Measurements from ENCODE around the gene PKD1L1. TPM values are rescaled to one million over a fixed set of nuclear protein-coding genes. Genes with fewer than 3 reads are reported as not detected.
"Not testable (repeated sequence)": the region's sequence is repeated elsewhere in the genome, so short reads cannot be mapped to it uniquely, and the experiment has no call there.

Gene PKD1L1
- total RNA-seq, 1 donor from 2014 or later: 0.19 TPM

GRCh38 chr7:47931005-47932004 lies 17.0 kb downstream of the PKD1L1 start:
- Mint-ChIP-seq H3K9me3 (no peaks in the 10 kb centered on the region), H3K4me3 (no peak overlapping the region), H3K27ac (ENCODE audit: unreplicated experiment) (no peak overlapping the region), H3K27me3 (ENCODE audit: low read depth) (no peaks in the 10 kb centered on the region), H3K36me3 (ENCODE audit: low read depth) (no peaks in the 10 kb centered on the region), H3K4me1 (peaks cover 27% of the 10 kb centered on the region)
- TF ChIP-seq CTCF (conservative IDR thresholded peaks at IDR 0.05): no peak
- DNase-seq (ENCODE audit: low read depth, low spot score): no peak

DNA sequence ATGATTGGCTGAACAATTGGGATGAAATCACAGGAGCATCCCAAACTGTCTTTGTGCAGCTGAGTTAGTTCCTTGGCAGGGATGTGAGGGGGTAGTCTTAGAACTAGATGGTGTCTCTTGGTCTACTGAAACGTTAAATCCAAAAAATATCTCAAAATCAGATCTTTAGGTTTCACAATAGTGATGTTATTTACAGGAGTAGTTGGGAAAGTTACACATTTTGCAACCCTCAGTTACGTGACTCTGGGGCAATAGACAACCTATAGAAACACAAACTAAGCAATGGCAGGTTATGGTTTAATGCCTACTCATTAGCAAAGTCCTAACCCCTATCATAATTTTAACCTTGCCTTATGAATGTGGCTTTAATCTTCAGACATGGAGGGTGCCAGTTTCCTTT lies 24.0 kb downstream of the PKD1L1 start:
- peaks cover 11% of the 10 kb centered on the region for H3K9me3 Mint-ChIP-seq
- H3K36me3 Mint-ChIP-seq (ENCODE audit: low read depth): peaks cover 6% of the 10 kb centered on the region
- no peaks in the 10 kb centered on the region for H3K27me3 Mint-ChIP-seq (ENCODE audit: low read depth)
- no peaks in the 10 kb centered on the region for H3K4me1 Mint-ChIP-seq
- H3K27ac Mint-ChIP-seq (ENCODE audit: unreplicated experiment): no peak overlapping the region
- DNase-seq (ENCODE audit: low read depth, low spot score): no peak
- TF ChIP-seq CTCF (conservative IDR thresholded peaks at IDR 0.05): no peak
- no peak overlapping the region for H3K4me3 Mint-ChIP-seq

- H3K4me1 Mint-ChIP-seq; DNase-seq (ENCODE audit: low read depth, low spot score); H3K4me3 Mint-ChIP-seq; H3K36me3 Mint-ChIP-seq (ENCODE audit: low read depth); H3K27ac Mint-ChIP-seq (ENCODE audit: unreplicated experiment); H3K27me3 Mint-ChIP-seq (ENCODE audit: low read depth): not testable (repeated sequence)
- peaks cover 13% of the 10 kb centered on the region for H3K9me3 Mint-ChIP-seq
These were observed 25.0 kb downstream of the PKD1L1 start for GRCh38 chr7:47923081-47923875.

GRCh38 chr7:47916514-47916913 lies 31.8 kb downstream of the PKD1L1 start:
- Mint-ChIP-seq H3K9me3 (peaks cover 19% of the 10 kb centered on the region), H3K36me3 (ENCODE audit: low read depth) (peaks cover 17% of the 10 kb centered on the region), H3K4me1 (peaks cover 17% of the 10 kb centered on the region)
- not testable (repeated sequence) for H3K27ac Mint-ChIP-seq (ENCODE audit: unreplicated experiment); H3K4me3 Mint-ChIP-seq; H3K27me3 Mint-ChIP-seq (ENCODE audit: low read depth); DNase-seq (ENCODE audit: low read depth, low spot score)

- Mint-ChIP-seq H3K27me3 (ENCODE audit: low read depth) (no peaks in the 10 kb centered on the region), H3K4me1 (peaks cover 17% of the 10 kb centered on the region), H3K36me3 (ENCODE audit: low read depth) (peaks cover 15% of the 10 kb centered on the region), H3K27ac (ENCODE audit: unreplicated experiment) (no peak overlapping the region), H3K4me3 (no peak overlapping the region), H3K9me3 (peaks cover 14% of the 10 kb centered on the region)
- no peak for TF ChIP-seq CTCF (conservative IDR thresholded peaks at IDR 0.05)
- DNase-seq (ENCODE audit: low read depth, low spot score): no peak
These were observed 32.7 kb downstream of the PKD1L1 start for GRCh38 chr7:47915616-47915976.

DNA sequence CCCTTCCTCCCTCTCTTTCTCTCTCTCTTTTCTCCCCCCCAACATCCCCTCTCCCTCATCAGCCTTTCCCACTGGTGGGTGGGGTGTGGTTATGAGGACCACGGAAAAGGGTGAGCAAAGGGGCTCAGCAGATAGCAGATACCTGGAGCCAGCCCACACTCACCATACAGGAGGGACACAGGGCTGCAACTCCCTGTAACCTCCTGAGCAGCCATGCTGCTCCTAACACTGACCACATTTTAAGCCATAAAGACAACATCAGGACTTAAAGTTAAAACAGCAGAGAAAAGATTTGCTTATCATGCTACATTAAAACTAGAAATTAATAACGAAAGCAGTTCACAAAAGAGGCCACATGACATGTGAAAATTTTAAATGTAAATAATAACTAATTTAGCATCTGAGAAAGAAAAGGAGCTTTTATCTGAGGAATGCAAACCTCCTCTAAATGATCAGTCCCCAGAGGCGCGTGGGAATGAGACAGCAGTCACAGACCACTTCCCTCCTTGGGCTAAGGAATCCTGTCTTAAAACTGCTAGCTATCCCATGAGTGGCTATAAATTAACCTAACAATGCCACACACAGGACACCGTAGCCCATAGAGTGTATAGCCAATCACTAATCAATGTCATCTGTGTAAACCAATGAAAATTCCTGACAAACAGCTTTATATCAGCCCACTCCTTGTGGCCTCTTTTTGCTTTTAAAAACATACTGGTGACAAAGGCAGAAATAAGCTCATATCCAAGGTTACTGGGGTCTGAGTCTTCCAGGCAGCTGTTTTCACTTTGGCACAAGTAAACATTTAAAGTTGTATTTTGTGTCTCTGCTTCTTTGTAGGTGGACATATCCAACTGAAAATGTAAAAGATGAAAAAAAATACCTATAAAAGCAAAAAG lies 33.3 kb downstream of the PKD1L1 start:
- Mint-ChIP-seq H3K4me3 (no peak overlapping the region), H3K27me3 (ENCODE audit: low read depth) (no peaks in the 10 kb centered on the region), H3K36me3 (ENCODE audit: low read depth) (peaks cover 11% of the 10 kb centered on the region), H3K4me1 (peaks cover 18% of the 10 kb centered on the region), H3K27ac (ENCODE audit: unreplicated experiment) (no peak overlapping the region), H3K9me3 (peaks cover 8% of the 10 kb centered on the region)
- no peak for TF ChIP-seq CTCF (conservative IDR thresholded peaks at IDR 0.05)
- no peak for DNase-seq (ENCODE audit: low read depth, low spot score)

All from neural crest cell (in vitro differentiated cells).